AG09309 (cell line): ENCODE results near the gene CACNA1H.
"Not testable (repeated sequence)": the region's sequence is repeated elsewhere in the genome, so short reads cannot be mapped to it uniquely, and the experiment has no call there.

Experiments used
- DNase-seq: peaks from one replicate; pipeline ENCODE4 v3.0.0-alpha.2; 2010; ENCODE audit warnings: low read depth
- H3K4me3 ChIP-seq: 2 replicates; pipeline ENCODE4 v1.5.1; 2011; ENCODE audit warnings: mild to moderate bottlenecking, low read depth, low read length, moderate library complexity; ENCODE audit not compliant: control insufficient read depth
- TF ChIP-seq, protein P1 (sequence below): IDR thresholded peaks from 2 replicates; pipeline ENCODE4 v1.5.1; 2011; ENCODE audit warnings: mild to moderate bottlenecking, low read depth, low read length, inconsistent platforms; ENCODE audit not compliant: insufficient read depth, control insufficient read depth; ENCODE audit errors: missing control alignments

CACNA1H gene

DNA sequence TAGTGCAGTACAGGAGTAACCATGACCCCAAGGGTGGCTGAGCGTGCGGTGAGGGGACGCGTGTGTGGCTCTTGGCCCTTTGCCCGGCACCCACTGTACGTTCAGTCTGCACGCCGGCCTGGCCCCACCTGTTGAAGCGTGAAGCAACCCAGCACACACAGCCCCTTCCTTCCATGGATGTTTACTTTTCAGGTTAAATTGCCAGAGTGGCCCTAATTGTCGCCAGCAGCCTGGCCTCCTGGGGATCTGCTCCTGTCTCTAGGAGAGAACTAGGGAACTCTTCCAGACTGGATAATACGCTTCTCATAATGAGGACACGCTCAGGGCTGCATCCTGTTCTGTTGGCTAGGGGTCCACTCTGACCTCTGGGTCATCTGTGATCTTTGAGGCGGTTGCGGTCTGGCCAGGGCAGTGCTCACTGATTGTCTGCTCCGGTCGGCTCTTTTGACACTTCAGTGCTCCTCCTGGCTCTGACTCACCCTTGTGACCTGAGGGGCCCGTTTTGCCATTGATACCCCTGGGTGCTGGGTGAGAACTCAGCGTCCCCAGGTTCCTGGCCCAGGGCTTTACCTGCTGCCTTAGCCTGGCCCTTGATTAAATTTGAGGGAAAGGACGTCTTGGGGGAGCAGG lies 44.4 kb downstream of the CACNA1H start:
- H3K4me3 ChIP-seq, result no peak overlapping the region
- DNase-seq, result no peak
- TF ChIP-seq, protein P1, sequence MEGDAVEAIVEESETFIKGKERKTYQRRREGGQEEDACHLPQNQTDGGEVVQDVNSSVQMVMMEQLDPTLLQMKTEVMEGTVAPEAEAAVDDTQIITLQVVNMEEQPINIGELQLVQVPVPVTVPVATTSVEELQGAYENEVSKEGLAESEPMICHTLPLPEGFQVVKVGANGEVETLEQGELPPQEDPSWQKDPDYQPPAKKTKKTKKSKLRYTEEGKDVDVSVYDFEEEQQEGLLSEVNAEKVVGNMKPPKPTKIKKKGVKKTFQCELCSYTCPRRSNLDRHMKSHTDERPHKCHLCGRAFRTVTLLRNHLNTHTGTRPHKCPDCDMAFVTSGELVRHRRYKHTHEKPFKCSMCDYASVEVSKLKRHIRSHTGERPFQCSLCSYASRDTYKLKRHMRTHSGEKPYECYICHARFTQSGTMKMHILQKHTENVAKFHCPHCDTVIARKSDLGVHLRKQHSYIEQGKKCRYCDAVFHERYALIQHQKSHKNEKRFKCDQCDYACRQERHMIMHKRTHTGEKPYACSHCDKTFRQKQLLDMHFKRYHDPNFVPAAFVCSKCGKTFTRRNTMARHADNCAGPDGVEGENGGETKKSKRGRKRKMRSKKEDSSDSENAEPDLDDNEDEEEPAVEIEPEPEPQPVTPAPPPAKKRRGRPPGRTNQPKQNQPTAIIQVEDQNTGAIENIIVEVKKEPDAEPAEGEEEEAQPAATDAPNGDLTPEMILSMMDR, result no peak

- no peak for DNase-seq
- TF ChIP-seq, protein P1, result no peak
Measured at GRCh38 chr16:1198194-1198593, 45.3 kb downstream of the CACNA1H start.

DNA sequence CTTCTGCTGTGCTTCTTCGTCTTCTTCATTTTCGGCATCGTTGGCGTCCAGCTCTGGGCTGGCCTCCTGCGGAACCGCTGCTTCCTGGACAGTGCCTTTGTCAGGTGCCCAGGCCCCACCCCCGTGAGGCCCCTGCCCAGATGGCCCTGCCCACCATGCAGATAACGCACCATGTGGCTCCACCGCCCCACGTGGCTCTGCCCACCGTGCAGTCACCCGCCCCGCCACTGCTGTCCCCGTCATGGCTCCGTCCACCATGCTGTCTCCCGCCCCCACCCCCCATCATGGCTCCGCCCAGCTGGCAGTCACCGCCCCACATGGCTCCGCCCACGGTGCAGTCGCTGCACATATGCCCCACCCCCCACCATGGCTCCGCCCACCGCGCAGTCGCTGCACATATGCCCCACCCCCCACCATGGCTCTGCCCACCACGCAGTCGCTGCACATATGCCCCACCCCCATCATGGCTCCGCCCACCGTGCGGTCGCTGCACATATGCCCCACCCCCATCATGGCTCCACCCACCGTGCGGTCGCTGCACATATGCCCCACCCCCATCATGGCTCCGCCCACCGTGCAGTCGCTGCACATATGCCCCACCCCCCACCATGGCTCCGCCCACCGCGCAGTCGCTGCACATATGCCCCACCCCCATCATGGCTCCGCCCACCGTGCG lies 45.9 kb downstream of the CACNA1H start:
- not testable (repeated sequence) for H3K4me3 ChIP-seq, DNase-seq

More at GRCh38 chr16:1198194-1198593, 45.3 kb downstream of the CACNA1H start:
- no peak overlapping the region for H3K4me3 ChIP-seq

DNA sequence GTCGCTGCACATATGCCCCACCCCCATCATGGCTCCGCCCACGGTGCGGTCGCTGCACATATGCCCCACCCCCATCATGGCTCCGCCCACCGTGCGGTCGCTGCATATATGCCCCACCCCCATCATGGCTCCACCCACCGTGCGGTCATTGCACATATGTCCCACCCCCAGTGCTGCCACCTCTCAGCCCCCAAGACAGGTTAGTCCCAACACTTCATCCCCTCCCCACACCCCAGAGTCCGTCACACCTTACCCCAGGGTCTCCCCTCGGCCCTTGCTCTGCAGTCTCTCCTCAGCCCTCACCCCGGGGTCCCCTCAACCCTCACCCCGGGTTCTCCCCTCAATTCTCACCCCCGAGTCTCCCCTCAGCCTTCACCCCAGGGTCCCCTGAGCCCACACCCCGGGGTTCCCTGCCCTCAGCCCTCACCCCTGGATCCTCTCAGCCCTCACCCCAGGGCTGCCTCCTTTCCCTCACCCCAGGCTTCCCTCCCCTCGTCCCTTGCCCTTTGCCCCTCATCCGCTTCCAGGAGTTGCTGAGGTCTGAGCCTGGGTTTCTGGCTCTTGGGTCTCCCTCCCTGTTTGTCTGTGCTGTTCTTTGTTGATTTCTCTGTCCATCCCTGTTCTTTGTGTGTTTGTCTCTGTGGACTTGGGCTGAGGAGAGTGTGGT lies 46.6 kb downstream of the CACNA1H start:
- DNase-seq, result no peak
- H3K4me3 ChIP-seq, result no peak overlapping the region
- TF ChIP-seq, protein P1, result no peak

GRCh38 chr16:1200014-1200627 lies 47.2 kb downstream of the CACNA1H start:
- no peak for DNase-seq
- TF ChIP-seq, protein P1, result no peak
- H3K4me3 ChIP-seq, result no peak overlapping the region

GRCh38 chr16:1201444-1201843 lies 48.5 kb downstream of the CACNA1H start:
- DNase-seq, result no peak
- TF ChIP-seq, protein P1, result no peak
- H3K4me3 ChIP-seq, result no peak overlapping the region

DNA sequence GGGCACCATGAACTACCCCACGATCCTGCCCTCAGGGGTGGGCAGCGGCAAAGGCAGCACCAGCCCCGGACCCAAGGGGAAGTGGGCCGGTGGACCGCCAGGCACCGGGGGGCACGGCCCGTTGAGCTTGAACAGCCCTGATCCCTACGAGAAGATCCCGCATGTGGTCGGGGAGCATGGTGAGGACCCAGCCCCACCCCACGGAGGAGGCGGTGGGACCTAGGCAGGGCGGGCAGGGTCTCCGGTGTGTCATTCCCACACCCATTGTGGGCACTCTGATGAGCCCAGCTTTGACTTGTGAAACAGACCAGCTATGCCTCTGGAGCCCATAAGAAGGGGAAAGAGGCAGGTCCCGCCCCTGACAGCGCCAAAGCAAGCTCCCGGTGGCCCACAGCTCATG lies 49.4 kb downstream of the CACNA1H start:
- TF ChIP-seq, protein P1, result no peak
- H3K4me3 ChIP-seq, result no peak overlapping the region
- no peak for DNase-seq
